WTC11 (cell line): ENCODE measurements around the gene SH3PXD2A. TPM values are rescaled to one million over a fixed set of nuclear protein-coding genes. Genes with fewer than 3 reads are reported as not detected.

Experiments
- ATAC-seq: fragments of 200-7000 bp; cut with Tn5 transposase; 2 replicates; pipeline ENCODE4 v1.10.0; 2021; ENCODE audit warnings: mild to moderate bottlenecking, moderate library complexity
- CTCF ChIA-PET: fragments of 300-600 bp; sonication (Branson Sonifier 250); formaldehyde crosslinking; loops from one replicate; lab custom pipeline; 2021; ENCODE audit warnings: antibody characterized with exemption; lab: Charles Lee
- POLR2A ChIA-PET: fragments of 350-600 bp; sonication (Branson Sonifier 250); formaldehyde crosslinking; loops from one replicate; lab custom pipeline; 2021; ENCODE audit warnings: antibody characterized with exemption; lab: Charles Lee
- DNase-seq: peaks from one replicate; pipeline ENCODE4 v3.0.0; 2021; ENCODE audit warnings: low spot score
- H3K27ac Mint-ChIP-seq: 2 replicates; pipeline ENCODE4 v1.8.0; 2021; ENCODE audit warnings: mixed read lengths
- H3K27me3 Mint-ChIP-seq: 2 replicates; pipeline ENCODE4 v1.8.0; 2021; ENCODE audit warnings: low read depth, mild to moderate bottlenecking, moderate library complexity, mixed read lengths
- H3K36me3 Mint-ChIP-seq: 2 replicates; pipeline ENCODE4 v1.8.0; 2021; ENCODE audit warnings: mixed read lengths
- H3K4me1 Mint-ChIP-seq: 2 replicates; pipeline ENCODE4 v1.8.0; 2022; ENCODE audit warnings: mixed read lengths
- H3K4me3 Mint-ChIP-seq: 2 replicates; pipeline ENCODE4 v1.8.0; 2021; ENCODE audit warnings: mild to moderate bottlenecking, moderate library complexity, mixed read lengths
- H3K9me3 Mint-ChIP-seq: 2 replicates; pipeline ENCODE4 v1.8.0; 2021; ENCODE audit warnings: mixed read lengths
- ATF6 ChIP-seq: sonication (generic); formaldehyde crosslinking; IDR thresholded peaks from 2 replicates; pipeline ENCODE4 v1.8.1; 2023; ENCODE audit warnings: mild to moderate bottlenecking, missing genetic modification reagents
- CBFB ChIP-seq: sonication (generic); formaldehyde crosslinking; IDR thresholded peaks from 2 replicates; pipeline ENCODE4 v1.8.1; 2022; ENCODE audit warnings: mild to moderate bottlenecking, low read depth, missing genetic modification reagents
- CREM ChIP-seq: sonication (generic); formaldehyde crosslinking; IDR thresholded peaks from 2 replicates; pipeline ENCODE4 v1.8.1; 2022; ENCODE audit warnings: mild to moderate bottlenecking, missing genetic modification reagents, moderate library complexity
- E2F5 ChIP-seq: sonication (generic); formaldehyde crosslinking; IDR thresholded peaks from 2 replicates; pipeline ENCODE4 v1.8.1; 2022; ENCODE audit warnings: mild to moderate bottlenecking, moderate library complexity, missing genetic modification reagents
- ESRRA ChIP-seq: sonication (generic); formaldehyde crosslinking; IDR thresholded peaks from 2 replicates; pipeline ENCODE4 v1.8.1; 2022; ENCODE audit warnings: mild to moderate bottlenecking, missing genetic modification reagents, borderline replicate concordance
- GTF2I ChIP-seq: fragments of 250-450 bp; sonication (Bioruptor Pico); conservative IDR thresholded peaks from 2 replicates; pipeline ENCODE4 v1.4.0; 2021; ENCODE audit warnings: mild to moderate bottlenecking
- JUN ChIP-seq: sonication (generic); formaldehyde crosslinking; IDR thresholded peaks from 2 replicates; pipeline ENCODE4 v1.8.0; 2023; ENCODE audit warnings: mild to moderate bottlenecking, missing genetic modification reagents
- MXD4 ChIP-seq: fragments of 250-450 bp; sonication (Bioruptor Pico); IDR thresholded peaks from 2 replicates; pipeline ENCODE4 v1.8.0; 2021; ENCODE audit warnings: mild to moderate bottlenecking, moderate library complexity, borderline replicate concordance
- MYBL2 ChIP-seq: sonication (generic); formaldehyde crosslinking; IDR thresholded peaks from 2 replicates; pipeline ENCODE4 v1.8.1; 2023; ENCODE audit warnings: mild to moderate bottlenecking, moderate library complexity, missing genetic modification reagents
- NFYB ChIP-seq: sonication (generic); formaldehyde crosslinking; conservative IDR thresholded peaks from 2 replicates; pipeline ENCODE4 v1.8.0; 2022; ENCODE audit warnings: low read depth, missing genetic modification reagents
- NR2C2 ChIP-seq: sonication (generic); formaldehyde crosslinking; IDR thresholded peaks from 2 replicates; pipeline ENCODE4 v1.8.0; 2022; ENCODE audit warnings: mild to moderate bottlenecking, missing genetic modification reagents
- NR3C1 ChIP-seq: sonication (generic); formaldehyde crosslinking; conservative IDR thresholded peaks from 2 replicates; pipeline ENCODE4 v1.8.1; 2023; ENCODE audit warnings: low read depth, mild to moderate bottlenecking, missing genetic modification reagents
- OVOL2 ChIP-seq: fragments of 250-450 bp; sonication (Bioruptor Pico); IDR thresholded peaks from 2 replicates; pipeline ENCODE4 v1.9.0; 2021; ENCODE audit warnings: mild to moderate bottlenecking, borderline replicate concordance
- RORB ChIP-seq: fragments of 250-450 bp; sonication (Bioruptor Pico); IDR thresholded peaks from 2 replicates; pipeline ENCODE4 v1.9.0; 2021; ENCODE audit warnings: mild to moderate bottlenecking
- SMAD4 ChIP-seq: sonication (generic); formaldehyde crosslinking; IDR thresholded peaks from 2 replicates; pipeline ENCODE4 v1.8.0; 2022; ENCODE audit warnings: mild to moderate bottlenecking, missing genetic modification reagents
- SOX15 ChIP-seq: fragments of 250-450 bp; sonication (Bioruptor Pico); IDR thresholded peaks from 2 replicates; pipeline ENCODE4 v1.9.0; 2021; ENCODE audit warnings: mild to moderate bottlenecking
- TEAD4 ChIP-seq: sonication (generic); formaldehyde crosslinking; IDR thresholded peaks from 2 replicates; pipeline ENCODE4 v1.8.0; 2022; ENCODE audit warnings: mild to moderate bottlenecking, missing genetic modification reagents
- USF2 ChIP-seq: sonication (generic); formaldehyde crosslinking; IDR thresholded peaks from 2 replicates; pipeline ENCODE4 v1.8.1; 2023; ENCODE audit warnings: mild to moderate bottlenecking, missing genetic modification reagents, moderate library complexity
- ZNF425 ChIP-seq: fragments of 250-450 bp; sonication (Bioruptor Pico); conservative IDR thresholded peaks from 2 replicates; pipeline ENCODE4 v1.9.0; 2021; ENCODE audit warnings: mild to moderate bottlenecking
- ZNF671 ChIP-seq: fragments of 250-450 bp; sonication (Bioruptor Pico); IDR thresholded peaks from 2 replicates; pipeline ENCODE4 v1.8.0; 2021; ENCODE audit warnings: mild to moderate bottlenecking
- total RNA-seq: library from RNA; stranded (reverse); gene quantifications from 3 replicates; pipeline ENCODE4 v1.2.3, GENCODE V29; 2021

The SH3PXD2A gene
- total RNA-seq, 1 experiment from 2014 or later = 15.7 TPM

- 0 out of 2 replicates have a peak, but pooled peaks cover under 1% of the 10 kb centered on the region for H3K4me1 Mint-ChIP-seq
- TF ChIP-seq TEAD4 (no peak), USF2 (CRISPR knock-in tag) (no peak), NR3C1 (CRISPR knock-in tag) (no peak), JUN (no peak), ZNF671 (no peak), OVOL2 (CRISPR knock-in tag) (no peak), ESRRA (CRISPR knock-in tag) (no peak), NR2C2 (CRISPR knock-in tag) (no peak), ZNF425 (CRISPR knock-in tag) (no peak), SMAD4 (CRISPR knock-in tag) (no peak), ATF6 (CRISPR knock-in tag) (no peak), CREM (CRISPR knock-in tag) (no peak), CBFB (CRISPR knock-in tag) (no peak), RORB (CRISPR knock-in tag) (no peak)
- H3K27me3 Mint-ChIP-seq = peaks cover 12% of the 10 kb centered on the region
- POLR2A ChIA-PET = no interaction called here
- no peak overlapping the region for H3K4me3 Mint-ChIP-seq
- no peak for DNase-seq
- ATAC-seq = no peak
- H3K9me3 Mint-ChIP-seq = peaks cover 3% of the 10 kb centered on the region
- CTCF ChIA-PET = interaction anchor here (1.1 to 3.4 kb wide), 3 partner anchors 17 to 74 kb away, joined by 3 to 12 read pairs (median 12); no protein-coding TSS in a partner anchor
- no peak overlapping the region for H3K27ac Mint-ChIP-seq
- no peaks in the 10 kb centered on the region for H3K36me3 Mint-ChIP-seq
Measured at GRCh38 chr10:103559776-103560175, 295.6 kb downstream of the SH3PXD2A start.

- Mint-ChIP-seq H3K27ac (no peak overlapping the region), H3K27me3 (peaks cover 21% of the 10 kb centered on the region), H3K9me3 (peaks cover 3% of the 10 kb centered on the region), H3K36me3 (no peaks in the 10 kb centered on the region), H3K4me1 (0 out of 2 replicates have a peak, but pooled peaks cover 3% of the 10 kb centered on the region), H3K4me3 (no peak overlapping the region)
- TF ChIP-seq ZNF671 (no peak), GTF2I (CRISPR knock-in tag) (no peak), MXD4 (CRISPR knock-in tag) (no peak), CREM (CRISPR knock-in tag) (no peak), SOX15 (CRISPR knock-in tag) (no peak), MYBL2 (CRISPR knock-in tag) (no peak), NFYB (no peak), E2F5 (no peak)
- DNase-seq (no peak), ATAC-seq (no peak)
- ChIA-PET CTCF (interaction anchor here (0.6 to 3.4 kb wide), 4 partner anchors 16 to 138 kb away, joined by 3 to 12 read pairs (median 4); no protein-coding TSS in a partner anchor), POLR2A (interaction anchor here (0.6 to 0.7 kb wide), 2 partner anchors 58 to 93 kb away, joined by 3 to 8 read pairs; no protein-coding TSS in a partner anchor)
Measured at GRCh38 chr10:103558911-103559310, 296.5 kb downstream of the SH3PXD2A start.
